Measurements from ENCODE around the gene NOVA1.

NOVA1 gene

DNA sequence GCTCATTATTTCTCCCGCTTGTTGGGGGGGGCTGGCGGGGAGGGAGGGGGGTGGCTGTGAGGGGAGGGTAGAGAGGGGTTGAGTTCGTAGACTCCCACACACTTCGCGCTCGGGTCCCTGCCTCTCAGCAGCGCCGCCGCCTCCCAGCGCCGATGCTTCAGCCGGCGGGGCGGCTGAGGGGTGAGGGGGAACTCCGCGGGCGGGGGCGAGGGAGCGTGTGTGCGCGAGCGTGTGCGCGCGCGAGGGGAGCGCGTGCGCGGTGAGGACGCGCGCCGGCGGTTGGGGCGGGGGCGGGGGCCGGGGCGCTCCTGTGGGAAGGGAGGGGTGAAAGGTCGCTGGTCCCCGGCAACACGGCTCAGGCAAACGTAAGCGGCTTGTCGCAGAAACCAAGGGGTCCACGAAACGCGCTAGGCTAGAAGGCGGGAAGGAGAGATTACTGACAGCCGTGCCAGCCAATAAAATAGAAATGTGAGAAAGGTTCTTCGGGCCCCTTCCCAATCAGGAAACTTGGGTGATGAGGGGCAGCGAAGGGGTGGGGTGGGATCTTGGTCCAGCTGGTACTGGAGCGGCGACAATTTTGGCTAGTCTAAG lies 343 bp upstream of the NOVA1 start:
- Mint-ChIP-seq H3K27ac (no peak overlapping the region), H3K4me3 (peak overlapping the region; percentile 32), H3K4me1 (ENCODE audit: low read depth) (no peaks in the 10 kb centered on the region), H3K27me3 (peaks cover 56% of the 10 kb centered on the region), H3K36me3 (ENCODE audit: low read depth) (no peaks in the 10 kb centered on the region), H3K9me3 (no peaks in the 10 kb centered on the region)

DNA sequence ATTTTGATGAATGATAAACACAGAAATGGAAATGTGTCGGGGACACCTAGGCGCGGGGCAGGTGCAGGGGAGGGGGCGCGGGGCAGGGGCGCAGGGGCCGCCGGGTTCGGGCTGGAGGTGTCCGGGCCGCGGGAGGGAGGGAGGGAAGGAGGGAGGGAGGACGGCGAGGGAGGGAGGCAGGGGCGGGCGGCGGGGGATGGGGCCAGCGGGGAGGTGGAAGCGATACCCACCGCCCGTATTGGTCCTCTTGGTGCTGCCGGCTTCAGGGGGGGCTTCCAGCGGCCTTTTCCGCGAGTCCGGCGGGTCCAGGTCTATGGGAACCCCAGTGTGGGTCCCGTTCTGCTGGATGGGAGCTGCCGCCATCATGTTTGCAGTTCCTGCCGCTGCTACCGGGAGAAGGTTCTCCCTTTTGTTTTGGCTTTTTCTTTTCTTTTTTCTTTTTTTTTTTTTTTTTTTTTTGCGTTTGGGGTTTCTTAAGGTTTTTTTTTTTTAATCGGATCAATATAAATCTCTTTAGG lies 703 bp downstream of the NOVA1 start:
- no peaks in the 10 kb centered on the region for H3K9me3 Mint-ChIP-seq
- H3K27ac Mint-ChIP-seq, result no peak overlapping the region
- no peak overlapping the region for H3K4me3 Mint-ChIP-seq
- H3K27me3 Mint-ChIP-seq, result peaks cover 56% of the 10 kb centered on the region
- H3K4me1 Mint-ChIP-seq (ENCODE audit: low read depth), result no peaks in the 10 kb centered on the region
- H3K36me3 Mint-ChIP-seq (ENCODE audit: low read depth), result no peaks in the 10 kb centered on the region

DNA sequence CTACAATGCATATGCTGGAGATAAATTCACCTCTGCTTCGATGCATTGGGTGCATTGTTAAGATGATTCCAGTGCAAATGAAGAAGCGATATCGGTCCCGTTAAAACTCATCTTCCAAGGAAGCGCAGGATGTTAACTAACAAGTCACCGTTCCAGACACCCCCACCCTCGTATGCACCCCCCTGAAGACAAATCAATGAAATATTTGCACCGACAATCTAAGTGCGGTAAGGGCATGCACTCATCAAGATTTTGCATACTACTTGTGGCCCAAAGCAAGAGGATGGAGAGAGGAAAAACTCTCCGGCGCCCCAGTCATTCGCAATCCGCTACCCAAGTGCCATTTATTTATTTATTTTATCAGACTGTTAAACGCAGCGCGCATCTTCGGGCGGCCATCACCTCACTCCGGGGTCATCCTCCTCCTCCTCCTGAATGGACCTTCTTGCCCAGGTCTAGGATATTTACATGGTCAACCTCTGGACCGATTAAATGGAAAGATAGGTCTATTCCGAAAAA lies 1.2 kb downstream of the NOVA1 start:
- Mint-ChIP-seq H3K4me1 (ENCODE audit: low read depth) (no peaks in the 10 kb centered on the region), H3K36me3 (ENCODE audit: low read depth) (no peaks in the 10 kb centered on the region), H3K9me3 (no peaks in the 10 kb centered on the region), H3K4me3 (peak overlapping the region; percentile 18), H3K27ac (no peak overlapping the region), H3K27me3 (peaks cover 56% of the 10 kb centered on the region)

DNA sequence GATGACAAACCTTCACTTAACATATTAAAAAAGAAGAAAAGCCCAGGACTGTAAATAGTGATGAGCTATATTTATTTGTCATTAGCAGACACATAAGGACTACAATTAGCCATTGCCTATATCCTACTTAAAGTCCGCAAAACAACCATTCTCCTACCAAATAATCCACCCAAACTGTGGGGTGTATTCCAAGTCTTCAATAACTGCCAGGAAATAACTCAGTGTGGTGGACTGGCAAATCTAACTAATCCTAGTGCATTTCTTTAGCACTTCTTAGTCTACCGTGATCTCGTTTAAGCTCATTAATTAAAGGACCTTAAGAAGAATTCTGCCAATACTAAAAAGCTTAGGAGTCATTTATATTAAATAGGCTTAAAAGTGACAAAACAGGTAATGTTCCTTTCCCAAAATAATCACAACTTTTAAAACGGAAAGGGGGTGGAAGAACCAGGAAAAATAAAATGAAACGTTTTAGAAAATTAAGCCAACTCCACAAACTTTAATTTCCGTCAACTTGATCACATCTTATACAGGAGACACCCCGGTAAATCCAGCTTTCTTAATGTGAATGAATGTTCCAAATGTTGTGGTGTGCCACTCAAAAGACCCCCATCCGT lies 1.8 kb downstream of the NOVA1 start:
- Mint-ChIP-seq H3K4me3 (no peak overlapping the region), H3K27ac (no peak overlapping the region), H3K9me3 (no peaks in the 10 kb centered on the region), H3K36me3 (ENCODE audit: low read depth) (no peaks in the 10 kb centered on the region), H3K4me1 (ENCODE audit: low read depth) (no peaks in the 10 kb centered on the region), H3K27me3 (peaks cover 53% of the 10 kb centered on the region)

DNA sequence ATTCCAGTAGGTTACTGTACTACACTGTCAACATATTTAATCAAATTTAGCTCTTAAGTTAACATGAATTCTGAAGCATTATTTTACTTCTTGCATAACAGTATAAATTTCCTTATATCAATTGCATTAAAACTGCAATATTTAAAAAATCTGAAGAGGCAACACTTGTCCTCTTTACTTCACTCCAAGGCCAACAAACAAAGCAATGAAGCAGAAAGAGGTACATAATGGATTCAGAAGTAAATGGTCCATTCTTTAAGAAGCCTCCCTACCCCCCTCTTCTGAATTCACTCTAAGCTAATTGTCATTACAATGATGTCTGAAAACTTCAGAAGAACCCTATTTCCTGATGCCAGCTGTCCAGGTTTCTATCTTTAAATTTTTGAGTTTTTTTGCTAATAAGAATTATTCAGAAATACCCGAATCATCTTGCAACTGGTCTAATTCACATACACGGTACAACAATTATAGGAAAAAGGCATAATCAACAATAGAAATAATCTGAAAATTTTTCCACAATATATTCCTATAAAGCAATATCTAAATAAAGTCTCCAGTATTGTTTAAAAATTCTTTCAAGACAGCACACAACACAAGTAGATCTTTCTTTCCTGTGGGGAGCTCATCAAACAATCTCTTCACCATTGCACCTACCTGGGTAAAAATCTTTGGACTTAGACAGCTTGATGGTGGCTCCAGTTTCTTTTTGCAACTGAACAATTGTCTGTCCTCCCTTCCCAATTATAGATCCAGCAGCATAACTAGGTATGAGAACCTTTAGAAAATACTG lies 2.9 kb downstream of the NOVA1 start:
- H3K36me3 Mint-ChIP-seq (ENCODE audit: low read depth), result no peaks in the 10 kb centered on the region
- H3K9me3 Mint-ChIP-seq, result no peaks in the 10 kb centered on the region
- no peak overlapping the region for H3K4me3 Mint-ChIP-seq
- H3K27me3 Mint-ChIP-seq, result peaks cover 48% of the 10 kb centered on the region
- H3K4me1 Mint-ChIP-seq (ENCODE audit: low read depth), result no peaks in the 10 kb centered on the region
- H3K27ac Mint-ChIP-seq, result no peak overlapping the region

DNA sequence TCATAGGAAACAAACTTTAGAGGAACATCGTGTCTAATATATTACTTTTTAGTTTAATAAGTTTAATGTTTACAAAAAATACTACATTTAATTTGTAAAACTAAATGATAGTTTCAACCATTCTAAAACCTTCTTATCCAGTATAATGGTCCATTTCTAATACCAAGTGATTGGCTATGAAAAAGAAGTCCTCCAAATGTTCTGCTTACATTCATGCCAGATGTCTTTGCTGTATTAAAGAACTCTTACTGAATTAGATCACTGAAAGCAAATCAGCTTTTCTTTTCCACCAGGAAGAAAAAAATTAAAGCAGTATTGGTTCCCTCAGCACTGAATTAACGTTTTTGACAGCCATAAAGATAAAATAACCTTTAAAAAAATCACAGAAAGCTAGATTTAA lies 3.7 kb downstream of the NOVA1 start:
- H3K27me3 Mint-ChIP-seq, result peaks cover 40% of the 10 kb centered on the region
- H3K9me3 Mint-ChIP-seq, result no peaks in the 10 kb centered on the region
- H3K4me1 Mint-ChIP-seq (ENCODE audit: low read depth), result no peaks in the 10 kb centered on the region
- H3K36me3 Mint-ChIP-seq (ENCODE audit: low read depth), result no peaks in the 10 kb centered on the region
- H3K27ac Mint-ChIP-seq, result no peak overlapping the region
- H3K4me3 Mint-ChIP-seq, result no peak overlapping the region

DNA sequence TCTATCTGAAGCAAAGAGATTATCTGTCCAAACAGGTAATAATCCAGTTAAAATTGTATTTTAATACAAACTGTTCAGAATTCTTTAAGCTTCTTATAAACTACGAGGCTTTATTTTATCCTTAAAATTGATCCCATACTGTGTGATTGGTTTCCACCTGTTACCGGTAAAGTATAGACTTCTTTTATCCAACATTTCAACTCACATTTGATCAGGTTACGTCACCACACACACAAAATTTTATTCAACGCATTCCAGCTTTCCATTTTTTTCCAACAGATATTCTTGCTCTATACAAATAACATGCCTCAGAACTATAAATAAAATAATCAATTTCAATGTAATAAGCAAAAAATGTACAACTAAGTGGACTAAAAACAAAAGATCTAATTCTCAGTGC lies 4.5 kb downstream of the NOVA1 start:
- Mint-ChIP-seq H3K4me1 (ENCODE audit: low read depth) (no peaks in the 10 kb centered on the region), H3K27me3 (peaks cover 32% of the 10 kb centered on the region), H3K9me3 (no peaks in the 10 kb centered on the region), H3K36me3 (ENCODE audit: low read depth) (no peaks in the 10 kb centered on the region), H3K4me3 (no peak overlapping the region), H3K27ac (no peak overlapping the region)

DNA sequence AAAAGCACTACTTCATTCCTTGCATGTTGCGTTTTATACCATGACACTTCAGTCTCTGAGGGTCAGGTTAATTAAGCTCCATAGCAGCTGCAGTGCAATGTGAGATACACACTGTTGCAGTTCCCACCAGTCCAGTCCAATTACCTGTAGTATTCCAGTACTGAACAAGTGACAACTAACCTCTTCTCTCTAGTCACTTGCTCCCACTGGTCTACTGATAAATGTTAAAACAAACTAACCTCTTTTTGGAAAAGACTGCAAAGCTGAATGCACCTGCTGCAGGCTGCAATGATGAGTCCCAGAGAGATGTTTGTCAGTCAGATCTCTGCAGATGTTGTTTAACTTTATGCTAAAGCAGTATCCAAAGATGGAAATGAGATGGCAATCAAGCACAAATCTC lies 7.9 kb downstream of the NOVA1 start:
- Mint-ChIP-seq H3K9me3 (no peaks in the 10 kb centered on the region), H3K4me3 (no peak overlapping the region), H3K36me3 (ENCODE audit: low read depth) (no peaks in the 10 kb centered on the region), H3K27me3 (peaks cover 11% of the 10 kb centered on the region), H3K27ac (no peak overlapping the region), H3K4me1 (ENCODE audit: low read depth) (no peaks in the 10 kb centered on the region)

DNA sequence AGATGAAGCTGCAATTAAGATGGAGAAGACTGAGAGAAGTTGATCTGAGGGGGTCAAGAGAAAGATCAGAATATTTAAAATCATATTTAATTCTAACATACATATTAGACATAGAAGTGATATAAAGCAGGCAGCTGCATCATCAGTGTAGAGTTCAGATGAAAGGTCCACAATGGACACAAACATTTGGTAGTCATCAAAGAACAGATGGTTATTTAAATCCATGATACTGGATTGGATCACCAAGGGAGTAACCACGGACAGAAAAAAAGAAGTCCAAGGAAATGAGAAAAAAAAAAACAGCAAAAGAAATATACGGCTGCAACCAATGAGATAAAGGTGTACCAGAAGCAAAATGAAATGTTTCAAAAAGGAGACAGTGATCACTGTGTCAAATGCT lies 20.1 kb downstream of the NOVA1 start:
- no peaks in the 10 kb centered on the region for H3K27me3 Mint-ChIP-seq
- H3K36me3 Mint-ChIP-seq (ENCODE audit: low read depth), result no peaks in the 10 kb centered on the region
- H3K4me3 Mint-ChIP-seq, result no peak overlapping the region
- peaks cover 5% of the 10 kb centered on the region for H3K9me3 Mint-ChIP-seq
- no peak overlapping the region for H3K27ac Mint-ChIP-seq
- no peaks in the 10 kb centered on the region for H3K4me1 Mint-ChIP-seq (ENCODE audit: low read depth)

DNA sequence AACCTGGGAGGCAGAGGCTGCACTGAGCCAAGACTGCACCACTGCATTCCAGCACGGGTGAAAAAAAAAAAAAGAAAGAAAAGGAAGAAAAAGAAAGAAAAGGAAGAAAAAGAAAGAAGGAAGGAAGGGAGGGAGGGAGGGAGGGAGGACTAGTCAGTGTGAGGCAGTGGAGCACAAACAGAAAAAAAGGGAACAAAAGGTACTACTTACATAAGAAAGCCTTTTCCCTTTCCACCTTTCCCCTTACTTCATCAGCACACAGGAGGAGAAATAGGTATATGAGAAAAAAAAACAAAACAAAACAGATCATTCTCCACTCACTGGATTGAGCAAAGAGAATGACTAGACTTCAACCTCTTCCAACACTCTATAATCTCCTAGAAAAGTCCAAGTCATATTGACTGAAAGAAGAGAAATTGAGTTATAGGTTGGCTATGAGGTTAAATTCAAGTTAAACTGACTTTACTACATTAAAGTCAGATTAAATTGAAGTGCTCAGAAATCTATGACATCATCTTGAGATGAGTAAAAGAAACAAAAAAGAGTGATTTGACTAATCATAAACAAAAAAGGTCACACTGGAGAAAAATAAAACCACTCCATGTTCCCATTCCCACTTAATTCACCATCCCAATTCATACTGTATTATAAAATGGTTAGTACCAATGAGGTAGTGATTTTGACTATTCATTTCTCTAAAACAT lies 43.6 kb downstream of the NOVA1 start:
- Mint-ChIP-seq H3K27ac (no peak overlapping the region), H3K27me3 (no peaks in the 10 kb centered on the region), H3K4me1 (ENCODE audit: low read depth) (no peaks in the 10 kb centered on the region), H3K36me3 (ENCODE audit: low read depth) (no peaks in the 10 kb centered on the region), H3K9me3 (peaks cover 4% of the 10 kb centered on the region), H3K4me3 (no peak overlapping the region)

DNA sequence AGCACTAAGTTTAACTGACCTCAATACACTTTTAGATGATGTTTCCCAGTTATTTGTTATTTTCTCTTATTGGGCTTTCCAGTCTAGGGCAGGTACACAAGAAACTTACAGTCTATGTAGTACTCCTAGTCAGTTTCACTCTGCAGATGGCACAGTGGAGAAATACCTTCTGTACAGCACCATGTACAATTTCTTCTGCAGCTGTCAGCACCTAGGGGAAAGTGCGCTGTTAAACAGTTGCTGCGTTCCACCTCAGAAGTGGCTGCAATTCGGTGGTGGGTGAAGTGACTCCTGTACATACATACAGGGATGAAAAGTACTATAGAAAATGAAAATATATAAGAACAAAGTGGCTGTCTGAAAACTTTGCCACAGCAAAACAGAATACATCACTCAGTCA lies 48.3 kb downstream of the NOVA1 start:
- H3K36me3 Mint-ChIP-seq (ENCODE audit: low read depth), result no peaks in the 10 kb centered on the region

DNA sequence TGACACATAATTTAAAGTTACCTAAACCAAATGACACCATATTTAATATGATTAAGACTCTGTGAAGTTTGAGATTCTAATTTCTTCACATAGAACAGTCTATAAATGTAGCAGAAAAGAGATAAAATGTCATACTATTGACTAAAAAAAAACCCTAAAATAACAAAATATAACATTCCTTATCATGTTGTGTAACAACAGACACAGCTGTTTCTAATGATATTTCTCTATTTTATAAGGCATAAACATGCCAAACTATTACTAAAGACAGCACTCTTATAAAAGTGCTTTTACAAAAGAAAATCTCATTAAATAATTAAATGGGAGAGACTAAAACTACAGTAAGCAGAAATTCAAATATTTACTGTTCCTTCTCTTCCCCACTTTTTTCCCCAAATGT lies 49.4 kb downstream of the NOVA1 start:
- H3K27me3 Mint-ChIP-seq, result no peaks in the 10 kb centered on the region
- H3K4me3 Mint-ChIP-seq, result no peak overlapping the region
- no peak overlapping the region for H3K27ac Mint-ChIP-seq
- H3K4me1 Mint-ChIP-seq (ENCODE audit: low read depth), result no peaks in the 10 kb centered on the region
- no peaks in the 10 kb centered on the region for H3K9me3 Mint-ChIP-seq
- H3K36me3 Mint-ChIP-seq (ENCODE audit: low read depth), result no peaks in the 10 kb centered on the region

More for the DNA sequence above, 48.3 kb downstream of the NOVA1 start:
- H3K27me3 Mint-ChIP-seq, result no peaks in the 10 kb centered on the region
- no peaks in the 10 kb centered on the region for H3K4me1 Mint-ChIP-seq (ENCODE audit: low read depth)
- no peak overlapping the region for H3K27ac Mint-ChIP-seq
- no peak overlapping the region for H3K4me3 Mint-ChIP-seq
- H3K9me3 Mint-ChIP-seq, result no peaks in the 10 kb centered on the region

DNA sequence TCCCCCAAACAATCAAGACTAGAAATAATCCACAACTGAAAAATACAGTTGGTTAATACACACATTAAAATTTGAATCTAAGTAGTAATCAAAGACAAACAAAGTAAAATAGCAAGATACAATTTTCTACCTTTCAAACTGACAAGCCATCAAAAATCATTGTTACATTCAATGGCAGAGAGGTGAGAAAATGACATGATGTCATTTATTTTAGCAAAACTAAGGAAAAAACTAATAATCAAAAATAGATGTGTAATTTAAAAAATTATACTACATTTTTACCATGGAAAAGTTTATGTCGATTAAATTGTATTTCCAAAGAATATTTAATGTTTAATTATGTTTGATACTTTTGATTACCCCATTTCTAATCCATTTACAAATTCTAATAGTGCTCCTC lies 59.7 kb downstream of the NOVA1 start:
- H3K4me3 Mint-ChIP-seq, result no peak overlapping the region
- no peak overlapping the region for H3K27ac Mint-ChIP-seq
- no peaks in the 10 kb centered on the region for H3K9me3 Mint-ChIP-seq
- no peaks in the 10 kb centered on the region for H3K27me3 Mint-ChIP-seq
- no peaks in the 10 kb centered on the region for H3K36me3 Mint-ChIP-seq (ENCODE audit: low read depth)
- no peaks in the 10 kb centered on the region for H3K4me1 Mint-ChIP-seq (ENCODE audit: low read depth)

DNA sequence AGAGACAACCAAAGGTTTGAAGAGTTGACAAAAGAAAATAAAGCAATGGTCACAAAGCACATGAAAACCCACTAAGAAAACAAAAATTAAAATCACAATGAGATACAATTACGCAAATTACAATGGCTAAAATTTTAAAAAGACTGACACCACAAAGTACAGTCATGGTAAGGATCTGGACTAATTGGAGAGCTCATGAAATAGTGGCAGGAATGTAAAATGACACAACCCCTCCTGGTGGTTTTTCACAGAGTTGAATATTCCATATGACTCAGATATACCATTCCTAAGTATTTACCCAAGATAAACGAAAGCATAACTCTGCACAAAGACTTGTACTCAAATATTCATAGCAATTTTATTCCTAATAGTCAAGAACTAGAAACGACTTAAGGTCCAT lies 65.9 kb downstream of the NOVA1 start:
- Mint-ChIP-seq H3K27ac (no peak overlapping the region), H3K36me3 (ENCODE audit: low read depth) (no peaks in the 10 kb centered on the region), H3K4me3 (no peak overlapping the region), H3K4me1 (ENCODE audit: low read depth) (no peaks in the 10 kb centered on the region), H3K9me3 (peaks cover 3% of the 10 kb centered on the region), H3K27me3 (no peaks in the 10 kb centered on the region)

Data from stimulated activated naive CD8-positive, alpha-beta T cell treated with anti-CD3 and anti-CD28 coated beads, Interleukin-15, Interleukin-2, amounts not matched to agents 100 ng/mL and 50 ng/mL, for 24 hours (primary cell).